Fibroblast of lung (primary cell): ENCODE results near the gene OLIG2. TPM values are rescaled to one million over a fixed set of nuclear protein-coding genes. Genes with fewer than 3 reads are reported as not detected.

Experiments
- DNase-seq, 2 donors: peaks; one replicate each; pipeline versions ENCODE4 v3.0.0 to v3.0.0-alpha.2; 2010; ENCODE audit warnings: low read depth in 2 of 2
- H2AFZ ChIP-seq: 2 replicates; pipeline ENCODE4 v1.5.1; 2012; ENCODE audit warnings: low read length, control low read depth, inconsistent platforms
- H3K27ac ChIP-seq: 2 replicates; pipeline ENCODE4 v1.5.1; 2011; ENCODE audit warnings: low read length, control low read depth; ENCODE audit not compliant: insufficient read depth
- H3K27me3 ChIP-seq: 2 replicates; pipeline ENCODE4 v1.5.1; 2011; ENCODE audit warnings: mild to moderate bottlenecking, low read length; ENCODE audit not compliant: control insufficient read depth, insufficient read depth
- H3K36me3 ChIP-seq: 2 replicates; pipeline ENCODE4 v1.5.1; 2011; ENCODE audit warnings: low read length; ENCODE audit not compliant: control insufficient read depth, insufficient read depth
- H3K4me1 ChIP-seq: 2 replicates; pipeline ENCODE4 v1.5.1; 2011; ENCODE audit warnings: low read length; ENCODE audit not compliant: control insufficient read depth, insufficient read depth; ENCODE audit errors: extremely low read depth
- H3K4me2 ChIP-seq: 2 replicates; pipeline ENCODE4 v1.5.1; 2011; ENCODE audit warnings: low read length, control low read depth; ENCODE audit not compliant: insufficient read depth; ENCODE audit errors: extremely low read depth
- H3K4me3 ChIP-seq, 4 experiments: fragments of 200-600 bp in 1 of 4; sonication (generic) in 1 of 4; replicated peaks in 1 of 4; 2 replicates each; pipeline ENCODE4 v1.5.1; 2011 to 2016; ENCODE audit warnings: low read length in 4 of 4, low read depth in 3 of 4, mild to moderate bottlenecking in 3 of 4, control low read depth in 2 of 4, inconsistent platforms in 1 of 4, mixed read lengths in 1 of 4; ENCODE audit not compliant: insufficient read depth in 1 of 4; ENCODE audit errors: control extremely low read depth in 1 of 4
- H3K79me2 ChIP-seq: 2 replicates; pipeline ENCODE4 v1.5.1; 2012; ENCODE audit warnings: mild to moderate bottlenecking, low read length, inconsistent platforms; ENCODE audit not compliant: control insufficient read depth, insufficient read depth
- H3K9ac ChIP-seq: 2 replicates; pipeline ENCODE4 v1.5.1; 2011; ENCODE audit warnings: mild to moderate bottlenecking, low read length, control low read depth; ENCODE audit not compliant: insufficient read depth
- H3K9me3 ChIP-seq: 2 replicates; pipeline ENCODE4 v1.5.1; 2012; ENCODE audit warnings: low read depth, low read length; ENCODE audit not compliant: control insufficient read depth, insufficient read depth
- H4K20me1 ChIP-seq: 2 replicates; pipeline ENCODE4 v1.5.1; 2011; ENCODE audit warnings: low read length; ENCODE audit not compliant: control insufficient read depth, insufficient read depth; ENCODE audit errors: extremely low read depth
- EZH2 ChIP-seq: IDR thresholded peaks from 2 replicates; pipeline ENCODE4 v1.5.1; 2012; ENCODE audit warnings: low read length, control low read depth, mild to moderate bottlenecking; ENCODE audit errors: missing control alignments
- polyA plus RNA-seq, 2 donors: library from polyadenylated mRNA; depleted of rRNA in 1 of 2; stranded (reverse) in 1 of 2; unstranded in 1 of 2; fragments of >200 nt; gene quantifications; 2 replicates each; pipeline ENCODE4 v1.2.1, GENCODE V29; 2011 to 2012; ENCODE audit warnings: missing spikeins in 1 of 2
- total RNA-seq: library from RNA; depleted of rRNA; stranded (reverse); fragments of >200 nt; gene quantifications from 2 replicates; pipeline ENCODE4 v1.2.1, GENCODE V29; 2014
- TF ChIP-seq, protein P1 (sequence below), 2 donors: IDR thresholded peaks in 1 of 2; conservative IDR thresholded peaks in 1 of 2; 1 replicate in 1 of 2; 2 replicates in 1 of 2; pipeline ENCODE4 v1.5.1; 2011 to 2012; ENCODE audit warnings: low read length in 2 of 2, control low read depth in 1 of 2, inconsistent platforms in 1 of 2, low read depth in 1 of 2, mild to moderate bottlenecking in 1 of 2

OLIG2 gene
- total and polyA plus RNA-seq, 2 donors (not counting 1 experiment from before 2014, with no cell fraction given) = not detected

DNA sequence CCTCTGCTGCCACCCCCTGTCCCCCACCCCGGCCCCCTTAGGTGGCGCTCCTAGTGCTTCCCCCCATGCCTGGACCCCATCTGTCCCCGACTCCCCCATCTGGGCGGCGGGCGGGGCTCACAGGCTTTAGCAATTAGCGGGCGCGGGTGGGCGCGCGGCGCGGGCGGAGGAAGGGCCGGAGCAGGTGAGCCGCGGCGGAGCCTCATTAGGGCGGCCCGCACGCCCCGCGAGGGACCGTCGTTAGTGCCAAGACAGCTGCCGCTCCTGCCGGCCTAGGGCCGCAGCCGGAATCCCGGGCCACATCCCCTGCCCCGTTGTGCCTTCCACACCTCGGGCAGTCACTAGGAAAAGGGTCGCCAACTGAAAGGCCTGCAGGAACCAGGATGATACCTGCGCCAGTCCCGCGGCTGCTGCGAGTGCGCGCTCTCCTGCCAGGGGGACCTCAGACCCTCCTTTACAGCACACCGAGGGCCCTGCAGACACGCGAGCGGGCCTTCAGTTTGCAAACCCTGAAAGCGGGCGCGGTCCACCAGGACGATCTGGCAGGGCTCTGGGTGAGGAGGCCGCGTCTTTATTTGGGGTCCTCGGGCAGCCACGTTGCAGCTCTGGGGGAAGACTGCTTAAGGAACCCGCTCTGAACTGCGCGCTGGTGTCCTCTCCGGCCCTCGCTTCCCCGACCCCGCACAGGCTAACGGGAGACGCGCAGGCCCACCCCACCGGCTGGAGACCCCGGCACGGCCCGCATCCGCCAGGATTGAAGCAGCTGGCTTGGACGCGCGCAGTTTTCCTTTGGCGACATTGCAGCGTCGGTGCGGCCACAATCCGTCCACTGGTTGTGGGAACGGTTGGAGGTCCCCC is 7.6 kb downstream of the OLIG2 start:
- H3K9me3 ChIP-seq = no peaks in the 10 kb centered on the region
- H4K20me1 ChIP-seq = no peaks in the 10 kb centered on the region
- no peak for DNase-seq
- H3K27ac ChIP-seq = no peak overlapping the region
- TF ChIP-seq, protein P1, sequence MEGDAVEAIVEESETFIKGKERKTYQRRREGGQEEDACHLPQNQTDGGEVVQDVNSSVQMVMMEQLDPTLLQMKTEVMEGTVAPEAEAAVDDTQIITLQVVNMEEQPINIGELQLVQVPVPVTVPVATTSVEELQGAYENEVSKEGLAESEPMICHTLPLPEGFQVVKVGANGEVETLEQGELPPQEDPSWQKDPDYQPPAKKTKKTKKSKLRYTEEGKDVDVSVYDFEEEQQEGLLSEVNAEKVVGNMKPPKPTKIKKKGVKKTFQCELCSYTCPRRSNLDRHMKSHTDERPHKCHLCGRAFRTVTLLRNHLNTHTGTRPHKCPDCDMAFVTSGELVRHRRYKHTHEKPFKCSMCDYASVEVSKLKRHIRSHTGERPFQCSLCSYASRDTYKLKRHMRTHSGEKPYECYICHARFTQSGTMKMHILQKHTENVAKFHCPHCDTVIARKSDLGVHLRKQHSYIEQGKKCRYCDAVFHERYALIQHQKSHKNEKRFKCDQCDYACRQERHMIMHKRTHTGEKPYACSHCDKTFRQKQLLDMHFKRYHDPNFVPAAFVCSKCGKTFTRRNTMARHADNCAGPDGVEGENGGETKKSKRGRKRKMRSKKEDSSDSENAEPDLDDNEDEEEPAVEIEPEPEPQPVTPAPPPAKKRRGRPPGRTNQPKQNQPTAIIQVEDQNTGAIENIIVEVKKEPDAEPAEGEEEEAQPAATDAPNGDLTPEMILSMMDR (conservative IDR thresholded peaks at IDR 0.05 in 1 of 2, IDR thresholded peaks at IDR 0.05 in 1 of 2; ENCODE audit: low read depth in 1 of 2, low read length in 2 of 2) = no peak
- TF ChIP-seq EZH2 = peak; percentile 88
- H3K36me3 ChIP-seq = no peaks in the 10 kb centered on the region
- no peak overlapping the region for H3K9ac ChIP-seq
- no peaks in the 10 kb centered on the region for H3K79me2 ChIP-seq
- H3K4me2 ChIP-seq = peak overlapping the region; percentile 13
- peaks cover 7% of the 10 kb centered on the region for H3K4me1 ChIP-seq
- no peak overlapping the region for H3K4me3 ChIP-seq
- H3K27me3 ChIP-seq = peaks cover 61% of the 10 kb centered on the region
- no peak overlapping the region for H2AFZ ChIP-seq

DNA sequence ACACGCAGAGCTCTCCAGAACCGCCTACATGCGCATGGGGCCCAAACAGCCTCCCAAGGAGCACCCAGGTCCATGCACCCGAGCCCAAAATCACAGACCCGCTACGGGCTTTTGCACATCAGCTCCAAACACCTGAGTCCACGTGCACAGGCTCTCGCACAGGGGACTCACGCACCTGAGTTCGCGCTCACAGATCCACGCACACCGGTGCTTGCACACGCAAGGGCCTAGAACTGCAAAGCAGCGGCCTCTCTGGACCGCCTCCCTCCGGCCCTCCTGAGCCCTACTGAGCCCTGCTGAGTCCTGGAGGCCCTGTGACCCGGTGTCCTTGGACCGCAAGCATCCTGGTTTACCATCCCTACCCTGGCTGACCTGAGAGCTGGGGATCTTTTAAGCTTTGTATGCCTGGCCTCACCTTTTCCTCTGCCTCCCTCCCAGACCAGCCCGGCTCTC is 8.3 kb downstream of the OLIG2 start:
- Histone ChIP-seq H3K4me2 (no peak overlapping the region), H3K4me1 (peaks cover 7% of the 10 kb centered on the region), H3K27me3 (peaks cover 54% of the 10 kb centered on the region), H3K4me3 (no peak overlapping the region), H3K36me3 (no peaks in the 10 kb centered on the region), H3K9ac (no peak overlapping the region), H3K9me3 (no peaks in the 10 kb centered on the region), H3K79me2 (no peaks in the 10 kb centered on the region), H3K27ac (no peak overlapping the region), H4K20me1 (no peaks in the 10 kb centered on the region), H2AFZ (no peak overlapping the region)
- TF ChIP-seq, protein P1 (conservative IDR thresholded peaks at IDR 0.05 in 1 of 2, IDR thresholded peaks at IDR 0.05 in 1 of 2; ENCODE audit: low read depth in 1 of 2, low read length in 2 of 2) = no peak
- TF ChIP-seq EZH2 = no peak
- no peak for DNase-seq

DNA sequence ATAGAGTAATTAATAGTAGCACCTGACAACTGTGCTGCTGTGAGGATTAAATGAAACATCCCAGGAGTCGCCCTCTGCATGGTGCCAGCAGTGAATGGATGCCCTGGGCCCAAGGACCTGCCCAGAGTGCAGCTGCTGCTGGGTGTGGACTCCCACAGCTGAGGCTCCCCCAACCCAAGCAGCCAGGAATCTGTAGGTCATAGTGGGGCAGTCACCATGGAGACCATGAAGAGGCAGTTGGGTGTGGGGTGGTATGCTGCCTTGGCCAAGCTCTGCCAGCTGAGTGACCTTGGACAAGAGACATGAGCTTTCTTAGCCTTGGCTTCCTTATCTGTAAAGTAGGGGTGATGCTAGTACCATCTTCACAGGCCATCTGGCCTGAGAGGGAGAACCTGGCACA is 9.4 kb downstream of the OLIG2 start:
- no peaks in the 10 kb centered on the region for H3K36me3 ChIP-seq
- H3K27me3 ChIP-seq = peaks cover 43% of the 10 kb centered on the region
- H2AFZ ChIP-seq = no peak overlapping the region
- DNase-seq = no peak
- no peaks in the 10 kb centered on the region for H4K20me1 ChIP-seq
- no peak overlapping the region for H3K4me3 ChIP-seq
- peaks cover 7% of the 10 kb centered on the region for H3K4me1 ChIP-seq
- H3K79me2 ChIP-seq = no peaks in the 10 kb centered on the region
- H3K27ac ChIP-seq = no peak overlapping the region
- TF ChIP-seq, protein P1 (conservative IDR thresholded peaks at IDR 0.05 in 1 of 2, IDR thresholded peaks at IDR 0.05 in 1 of 2; ENCODE audit: low read depth in 1 of 2, low read length in 2 of 2) = no peak
- TF ChIP-seq EZH2 = no peak
- H3K9ac ChIP-seq = no peak overlapping the region
- H3K4me2 ChIP-seq = no peak overlapping the region
- H3K9me3 ChIP-seq = no peaks in the 10 kb centered on the region
